Calu3 (cell line): ENCODE results near the gene FAM76B. TPM values are rescaled to one million over a fixed set of nuclear protein-coding genes. Genes with fewer than 3 reads are reported as not detected.

Experiments used
- BruUV-seq: library from RNA; stranded (reverse); fragments of 400-500 nt; replicated peaks from 2 replicates; lab custom pipeline; 2021; lab: Mats Ljungman, UMichigan
- CTCF ChIA-PET: fragments of 300-600 bp; sonication (Branson Sonifier 250); formaldehyde crosslinking; loops from one replicate; lab custom pipeline; 2022; ENCODE audit warnings: antibody characterized with exemption; lab: Charles Lee
- DNase-seq: peaks from one replicate; pipeline ENCODE4 v3.0.0; 2022
- H3K27ac Mint-ChIP-seq: one replicate; pipeline ENCODE4 v1.8.0; 2022; ENCODE audit warnings: mixed read lengths; ENCODE audit not compliant: unreplicated experiment
- H3K27me3 Mint-ChIP-seq: one replicate; pipeline ENCODE4 v1.8.0; 2022; ENCODE audit warnings: mixed read lengths; ENCODE audit not compliant: unreplicated experiment
- H3K36me3 Mint-ChIP-seq: one replicate; pipeline ENCODE4 v1.8.0; 2022; ENCODE audit warnings: mild to moderate bottlenecking, moderate library complexity, mixed read lengths; ENCODE audit not compliant: insufficient read depth, unreplicated experiment
- H3K4me1 Mint-ChIP-seq: one replicate; pipeline ENCODE4 v1.8.0; 2022; ENCODE audit warnings: mild to moderate bottlenecking, low read depth, mixed read lengths; ENCODE audit not compliant: unreplicated experiment
- H3K4me3 Mint-ChIP-seq: one replicate; pipeline ENCODE4 v1.8.0; 2022; ENCODE audit warnings: mild to moderate bottlenecking, low read depth, moderate library complexity, mixed read lengths; ENCODE audit not compliant: unreplicated experiment
- H3K9me3 Mint-ChIP-seq: one replicate; pipeline ENCODE4 v1.8.0; 2022; ENCODE audit warnings: low read depth, mixed read lengths; ENCODE audit not compliant: unreplicated experiment
- intact Hi-C: fragments of 100-400 bp; cut with micrococcal nuclease; formaldehyde crosslinking; loops from one replicate; pipeline ENCODE4 v1.10.0; 2022; ENCODE audit not compliant: unreplicated experiment
- total RNA-seq: library from RNA; stranded (reverse); gene quantifications from 2 replicates; pipeline ENCODE4 v1.2.3, GENCODE V29; 2022
- TF ChIP-seq, protein P1 (sequence below): fragments of 200-600 bp; IDR thresholded peaks from one replicate; pipeline ENCODE4 v1.8.0; 2022; ENCODE audit warnings: antibody characterized with exemption; ENCODE audit not compliant: unreplicated experiment

Gene FAM76B
- total RNA-seq, 1 experiment from 2014 or later: 20.4 TPM

DNA sequence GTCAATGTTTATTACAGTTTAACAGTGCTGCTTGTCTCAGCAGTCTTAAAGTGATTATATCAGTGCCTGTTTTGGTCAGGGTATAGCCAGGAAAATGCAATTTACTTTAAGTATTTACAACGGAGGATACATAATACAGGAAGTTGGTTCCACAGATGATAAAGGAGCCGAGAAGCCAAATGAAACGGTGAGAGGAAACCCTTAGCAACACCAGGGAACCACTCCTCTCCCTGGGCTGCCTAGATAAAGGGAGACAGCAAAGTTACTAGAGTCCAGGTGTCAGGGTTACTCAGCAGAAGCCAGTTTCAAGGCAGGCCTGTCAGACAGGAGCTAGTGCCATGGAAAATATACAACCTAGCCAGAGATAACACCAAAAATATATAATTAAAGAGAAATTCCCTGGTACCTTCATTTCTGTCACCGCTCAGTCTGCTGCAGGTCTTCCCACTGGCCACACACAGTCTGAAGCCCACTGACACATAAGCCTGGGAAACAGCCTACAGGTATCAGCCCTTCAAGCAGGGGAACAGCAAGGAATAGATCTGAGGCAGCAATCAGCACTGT is 55.5 kb downstream of the FAM76B start:
- Mint-ChIP-seq H3K27me3 (no peaks in the 10 kb centered on the region), H3K4me3 (no peak overlapping the region), H3K36me3 (no peaks in the 10 kb centered on the region), H3K4me1 (no peaks in the 10 kb centered on the region), H3K9me3 (no peaks in the 10 kb centered on the region), H3K27ac (no peak overlapping the region)
- DNase-seq: no peak
- CTCF ChIA-PET: interaction anchor here (0.6 kb wide), 1 partner anchor 644 kb away, joined by 3 read pairs; no protein-coding TSS in a partner anchor
- BruUV-seq: no TSS peak
- intact Hi-C loops: no loop called here
- TF ChIP-seq, protein P1, sequence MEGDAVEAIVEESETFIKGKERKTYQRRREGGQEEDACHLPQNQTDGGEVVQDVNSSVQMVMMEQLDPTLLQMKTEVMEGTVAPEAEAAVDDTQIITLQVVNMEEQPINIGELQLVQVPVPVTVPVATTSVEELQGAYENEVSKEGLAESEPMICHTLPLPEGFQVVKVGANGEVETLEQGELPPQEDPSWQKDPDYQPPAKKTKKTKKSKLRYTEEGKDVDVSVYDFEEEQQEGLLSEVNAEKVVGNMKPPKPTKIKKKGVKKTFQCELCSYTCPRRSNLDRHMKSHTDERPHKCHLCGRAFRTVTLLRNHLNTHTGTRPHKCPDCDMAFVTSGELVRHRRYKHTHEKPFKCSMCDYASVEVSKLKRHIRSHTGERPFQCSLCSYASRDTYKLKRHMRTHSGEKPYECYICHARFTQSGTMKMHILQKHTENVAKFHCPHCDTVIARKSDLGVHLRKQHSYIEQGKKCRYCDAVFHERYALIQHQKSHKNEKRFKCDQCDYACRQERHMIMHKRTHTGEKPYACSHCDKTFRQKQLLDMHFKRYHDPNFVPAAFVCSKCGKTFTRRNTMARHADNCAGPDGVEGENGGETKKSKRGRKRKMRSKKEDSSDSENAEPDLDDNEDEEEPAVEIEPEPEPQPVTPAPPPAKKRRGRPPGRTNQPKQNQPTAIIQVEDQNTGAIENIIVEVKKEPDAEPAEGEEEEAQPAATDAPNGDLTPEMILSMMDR: no peak

GRCh38 chr11:95732930-95733602 is 56.5 kb downstream of the FAM76B start:
- no peak overlapping the region for H3K27ac Mint-ChIP-seq
- CTCF ChIA-PET: interaction anchor here (0.6 kb wide), 1 partner anchor 643 kb away, joined by 3 read pairs; no protein-coding TSS in a partner anchor
- H3K4me3 Mint-ChIP-seq: no peak overlapping the region
- no peaks in the 10 kb centered on the region for H3K4me1 Mint-ChIP-seq
- no peaks in the 10 kb centered on the region for H3K27me3 Mint-ChIP-seq
- no peak for DNase-seq
- TF ChIP-seq, protein P1: no peak
- no peaks in the 10 kb centered on the region for H3K9me3 Mint-ChIP-seq
- intact Hi-C loops: no loop called here
- no peaks in the 10 kb centered on the region for H3K36me3 Mint-ChIP-seq
- BruUV-seq: no TSS peak

- intact Hi-C loops: no loop called here
- H3K27me3 Mint-ChIP-seq: no peaks in the 10 kb centered on the region
- DNase-seq: no peak
- TF ChIP-seq, protein P1: no peak
- no peaks in the 10 kb centered on the region for H3K9me3 Mint-ChIP-seq
- H3K36me3 Mint-ChIP-seq: no peaks in the 10 kb centered on the region
- H3K27ac Mint-ChIP-seq: no peak overlapping the region
- CTCF ChIA-PET: no interaction called here
- H3K4me1 Mint-ChIP-seq: no peaks in the 10 kb centered on the region
- no TSS peak for BruUV-seq
- no peak overlapping the region for H3K4me3 Mint-ChIP-seq
Observed at GRCh38 chr11:95729462-95729861, 60.1 kb downstream of the FAM76B start.

GRCh38 chr11:95728790-95729189 is 60.8 kb downstream of the FAM76B start:
- H3K9me3 Mint-ChIP-seq: no peaks in the 10 kb centered on the region
- CTCF ChIA-PET: no interaction called here
- H3K4me3 Mint-ChIP-seq: no peak overlapping the region
- H3K27ac Mint-ChIP-seq: no peak overlapping the region
- no TSS peak for BruUV-seq
- no peaks in the 10 kb centered on the region for H3K27me3 Mint-ChIP-seq
- H3K4me1 Mint-ChIP-seq: no peaks in the 10 kb centered on the region
- TF ChIP-seq, protein P1: no peak
- H3K36me3 Mint-ChIP-seq: no peaks in the 10 kb centered on the region
- intact Hi-C loops: no loop called here
- DNase-seq: no peak
